ENCODE results near the gene CD274.

- TF ChIP-seq CTCF (IDR thresholded peaks at IDR 0.05) (no peak), EP300 (IDR thresholded peaks at IDR 0.05) (no peak), POLR2A (IDR thresholded peaks at IDR 0.05) (no peak), POLR2AphosphoS5 (IDR thresholded peaks at IDR 0.05) (no peak)
These were observed 19.4 kb upstream of the CD274 start for GRCh38 chr9:5430912-5431311.

Data from stomach (tissue), 4 donors.